Bronchial epithelial cell (primary cell): ENCODE results near the gene ALG14. TPM values are rescaled to one million over a fixed set of nuclear protein-coding genes. Genes with fewer than 3 reads are reported as not detected.

Experiments
- DNase-seq: peaks from one replicate; pipeline ENCODE4 v3.0.0-alpha.2; 2010; ENCODE audit warnings: low read depth
- FAIRE-seq: peaks from 2 replicates; lab custom pipeline; 2011; peaks lifted over from hg19 to GRCh38; lab: Jason Lieb, UNC
- H3K27me3 ChIP-seq: 2 replicates; pipeline ENCODE4 v1.5.1; 2011; ENCODE audit warnings: low read length; ENCODE audit not compliant: control insufficient read depth, insufficient read depth
- H3K36me3 ChIP-seq: 2 replicates; pipeline ENCODE4 v1.5.1; 2011; ENCODE audit warnings: low read length; ENCODE audit not compliant: control insufficient read depth, insufficient read depth
- H3K4me3 ChIP-seq: 2 replicates; pipeline ENCODE4 v1.5.1; 2011; ENCODE audit warnings: mild to moderate bottlenecking, low read depth, low read length, control low read depth
- CTCF ChIP-seq: IDR thresholded peaks from 2 replicates; pipeline ENCODE4 v1.5.1; 2011; ENCODE audit warnings: mild to moderate bottlenecking, moderate library complexity, low read length, control low read depth, inconsistent platforms; ENCODE audit not compliant: insufficient read depth, severe bottlenecking
- total RNA-seq: library from RNA; depleted of rRNA; stranded (reverse); fragments of >200 nt; gene quantifications from 2 replicates; pipeline ENCODE4 v1.2.1, GENCODE V29; 2014

The ALG14 gene
- total RNA-seq, 1 donor from 2014 or later: 0.53 TPM

- peak; percentile 86 for DNase-seq
- no peak overlapping the region for H3K4me3 ChIP-seq
- no peak for TF ChIP-seq CTCF
- no peak for FAIRE-seq
- no peaks in the 10 kb centered on the region for H3K27me3 ChIP-seq
- H3K36me3 ChIP-seq: no peaks in the 10 kb centered on the region
These were observed 33.3 kb downstream of the ALG14 start for GRCh38 chr1:95039360-95040031.

GRCh38 chr1:95035536-95035935 is 37.2 kb downstream of the ALG14 start:
- Histone ChIP-seq H3K27me3 (no peaks in the 10 kb centered on the region), H3K36me3 (no peaks in the 10 kb centered on the region), H3K4me3 (no peak overlapping the region)
- TF ChIP-seq CTCF: no peak
- FAIRE-seq (no peak), DNase-seq (peak; percentile 84)

GRCh38 chr1:95034506-95034905 is 38.2 kb downstream of the ALG14 start:
- no peak for DNase-seq
- H3K27me3 ChIP-seq: no peaks in the 10 kb centered on the region
- no peaks in the 10 kb centered on the region for H3K36me3 ChIP-seq
- TF ChIP-seq CTCF: no peak
- H3K4me3 ChIP-seq: no peak overlapping the region
- no peak for FAIRE-seq

- FAIRE-seq: peak; percentile 52
- TF ChIP-seq CTCF: no peak
These were observed 38.9 kb downstream of the ALG14 start for GRCh38 chr1:95033843-95034242.

GRCh38 chr1:95029532-95029931 is 43.2 kb downstream of the ALG14 start:
- H3K27me3 ChIP-seq: no peaks in the 10 kb centered on the region
- DNase-seq: no peak
- no peak for TF ChIP-seq CTCF
- H3K36me3 ChIP-seq: no peaks in the 10 kb centered on the region
- H3K4me3 ChIP-seq: no peak overlapping the region
- no peak for FAIRE-seq

More at GRCh38 chr1:95033843-95034242, 38.9 kb downstream of the ALG14 start:
- DNase-seq: no peak
- H3K36me3 ChIP-seq: no peaks in the 10 kb centered on the region
- H3K4me3 ChIP-seq: no peak overlapping the region
- H3K27me3 ChIP-seq: no peaks in the 10 kb centered on the region

GRCh38 chr1:95028954-95029353 is 43.8 kb downstream of the ALG14 start:
- Histone ChIP-seq H3K4me3 (no peak overlapping the region), H3K27me3 (no peaks in the 10 kb centered on the region), H3K36me3 (no peaks in the 10 kb centered on the region)
- no peak for TF ChIP-seq CTCF
- no peak for DNase-seq
- FAIRE-seq: no peak
